ENCODE results near the gene FHIP1B.

Gene FHIP1B

GRCh38 chr11:6225896-6226295 is 8.5 kb downstream of the FHIP1B start:
- Mint-ChIP-seq H3K36me3 (ENCODE audit: low read depth) (peaks cover 17% of the 10 kb centered on the region), H3K9me3 (no peaks in the 10 kb centered on the region), H3K4me3 (no peak overlapping the region), H3K27ac (no peak overlapping the region), H3K27me3 (no peaks in the 10 kb centered on the region), H3K4me1 (peaks cover 34% of the 10 kb centered on the region)
- ATAC-seq (no peak), DNase-seq (no peak)

- H3K36me3 Mint-ChIP-seq (ENCODE audit: low read depth): peaks cover 23% of the 10 kb centered on the region
- no peaks in the 10 kb centered on the region for H3K9me3 Mint-ChIP-seq
- no peak for DNase-seq
- no peak for ATAC-seq
- H3K27ac Mint-ChIP-seq: no peak overlapping the region
- peaks cover 26% of the 10 kb centered on the region for H3K4me1 Mint-ChIP-seq
- no peaks in the 10 kb centered on the region for H3K27me3 Mint-ChIP-seq
- H3K4me3 Mint-ChIP-seq: no peak overlapping the region
Measured at GRCh38 chr11:6225024-6225423, 9.4 kb downstream of the FHIP1B start.

- Mint-ChIP-seq H3K4me3 (no peak overlapping the region), H3K27ac (no peak overlapping the region), H3K27me3 (no peaks in the 10 kb centered on the region), H3K9me3 (no peaks in the 10 kb centered on the region), H3K4me1 (peaks cover 21% of the 10 kb centered on the region), H3K36me3 (ENCODE audit: low read depth) (peaks cover 23% of the 10 kb centered on the region)
- DNase-seq (no peak), ATAC-seq (no peak)
Measured at GRCh38 chr11:6224421-6224820, 10.0 kb downstream of the FHIP1B start.

- no peaks in the 10 kb centered on the region for H3K9me3 Mint-ChIP-seq
- no peak overlapping the region for H3K27ac Mint-ChIP-seq
- no peaks in the 10 kb centered on the region for H3K27me3 Mint-ChIP-seq
- no peak overlapping the region for H3K4me3 Mint-ChIP-seq
- DNase-seq: no peak
- peaks cover 16% of the 10 kb centered on the region for H3K4me1 Mint-ChIP-seq
- ATAC-seq: no peak
- peaks cover 23% of the 10 kb centered on the region for H3K36me3 Mint-ChIP-seq (ENCODE audit: low read depth)
Measured at GRCh38 chr11:6223854-6224253, 10.6 kb downstream of the FHIP1B start.

- Mint-ChIP-seq H3K27ac (no peak overlapping the region), H3K4me1 (peaks cover 1% of the 10 kb centered on the region), H3K36me3 (ENCODE audit: low read depth) (peaks cover 36% of the 10 kb centered on the region), H3K27me3 (no peaks in the 10 kb centered on the region), H3K9me3 (no peaks in the 10 kb centered on the region), H3K4me3 (no peak overlapping the region)
- no peak for ATAC-seq
- DNase-seq: no peak
Measured at GRCh38 chr11:6219359-6219758, 15.1 kb downstream of the FHIP1B start.

- Mint-ChIP-seq H3K36me3 (ENCODE audit: low read depth) (peaks cover 34% of the 10 kb centered on the region), H3K4me1 (peaks cover 1% of the 10 kb centered on the region), H3K27me3 (no peaks in the 10 kb centered on the region), H3K9me3 (no peaks in the 10 kb centered on the region), H3K4me3 (no peak overlapping the region), H3K27ac (no peak overlapping the region)
- ATAC-seq (no peak), DNase-seq (no peak)
Measured at GRCh38 chr11:6217722-6218121, 16.7 kb downstream of the FHIP1B start.

GRCh38 chr11:6216501-6216900 is 17.9 kb downstream of the FHIP1B start:
- Mint-ChIP-seq H3K27ac (no peak overlapping the region), H3K27me3 (no peaks in the 10 kb centered on the region), H3K4me1 (peaks cover 1% of the 10 kb centered on the region), H3K36me3 (ENCODE audit: low read depth) (peaks cover 24% of the 10 kb centered on the region), H3K9me3 (no peaks in the 10 kb centered on the region), H3K4me3 (no peak overlapping the region)
- DNase-seq (no peak), ATAC-seq (no peak)

- Mint-ChIP-seq H3K4me3 (no peak overlapping the region), H3K27me3 (no peaks in the 10 kb centered on the region), H3K27ac (no peak overlapping the region), H3K36me3 (ENCODE audit: low read depth) (peaks cover 17% of the 10 kb centered on the region), H3K4me1 (no peaks in the 10 kb centered on the region), H3K9me3 (no peaks in the 10 kb centered on the region)
- ATAC-seq: no peak
- no peak for DNase-seq
Measured at GRCh38 chr11:6214530-6214929, 19.9 kb downstream of the FHIP1B start.

GRCh38 chr11:6210274-6210955 is 24.0 kb downstream of the FHIP1B start:
- Mint-ChIP-seq H3K4me1 (no peaks in the 10 kb centered on the region), H3K27me3 (no peaks in the 10 kb centered on the region), H3K36me3 (ENCODE audit: low read depth) (peaks cover 8% of the 10 kb centered on the region), H3K4me3 (no peak overlapping the region), H3K27ac (no peak overlapping the region), H3K9me3 (no peaks in the 10 kb centered on the region)
- ATAC-seq: no peak
- no peak for DNase-seq

GRCh38 chr11:6209801-6210200 is 24.6 kb downstream of the FHIP1B start:
- no peak for DNase-seq
- no peaks in the 10 kb centered on the region for H3K4me1 Mint-ChIP-seq
- H3K9me3 Mint-ChIP-seq: no peaks in the 10 kb centered on the region
- ATAC-seq: no peak
- H3K27me3 Mint-ChIP-seq: no peaks in the 10 kb centered on the region
- H3K36me3 Mint-ChIP-seq (ENCODE audit: low read depth): peaks cover 6% of the 10 kb centered on the region
- H3K27ac Mint-ChIP-seq: no peak overlapping the region
- no peak overlapping the region for H3K4me3 Mint-ChIP-seq

GRCh38 chr11:6206456-6207180 is 27.8 kb downstream of the FHIP1B start:
- Mint-ChIP-seq H3K4me3 (no peak overlapping the region), H3K27me3 (no peaks in the 10 kb centered on the region), H3K36me3 (ENCODE audit: low read depth) (peaks cover 9% of the 10 kb centered on the region), H3K9me3 (no peaks in the 10 kb centered on the region), H3K27ac (no peak overlapping the region), H3K4me1 (peaks cover 24% of the 10 kb centered on the region)
- ATAC-seq: no peak
- no peak for DNase-seq

- no peak for ATAC-seq
- Mint-ChIP-seq H3K27ac (no peak within 1 kb of the TSS), H3K4me1 (peaks cover 35% of the 10 kb centered on the region), H3K9me3 (no peaks in the 10 kb centered on the region), H3K4me3 (no peak within 1 kb of the TSS), H3K27me3 (no peaks in the 10 kb centered on the region), H3K36me3 (ENCODE audit: low read depth) (peaks cover 9% of the 10 kb centered on the region)
- no peak for DNase-seq
Measured at GRCh38 chr11:6205366-6205765, 29.1 kb downstream of the FHIP1B start, which contains the start of gene C11orf42. TSS of gene C11orf42 (plus strand) at chr11:6205557. CDS start at chr11:6205616, 59 bp downstream.

- DNase-seq (no peak), ATAC-seq (no peak)
- no peak overlapping the region for H3K27ac Mint-ChIP-seq
Measured at GRCh38 chr11:6204706-6205105, 29.7 kb downstream of the FHIP1B start.

GRCh38 chr11:6203327-6203726 is 31.1 kb downstream of the FHIP1B start:
- H3K36me3 Mint-ChIP-seq (ENCODE audit: low read depth): peaks cover 3% of the 10 kb centered on the region
- no peaks in the 10 kb centered on the region for H3K9me3 Mint-ChIP-seq
- H3K27ac Mint-ChIP-seq: peak overlapping the region; percentile 4
- DNase-seq (no peak), ATAC-seq (peak; percentile 72)
- H3K4me1 Mint-ChIP-seq: peaks cover 35% of the 10 kb centered on the region
- H3K27me3 Mint-ChIP-seq: no peaks in the 10 kb centered on the region
- no peak overlapping the region for H3K4me3 Mint-ChIP-seq

More at GRCh38 chr11:6204706-6205105, 29.7 kb downstream of the FHIP1B start:
- Mint-ChIP-seq H3K4me1 (peaks cover 35% of the 10 kb centered on the region), H3K9me3 (no peaks in the 10 kb centered on the region), H3K27me3 (no peaks in the 10 kb centered on the region), H3K4me3 (no peak overlapping the region), H3K36me3 (ENCODE audit: low read depth) (peaks cover 9% of the 10 kb centered on the region)

GRCh38 chr11:6202041-6202440 is 32.4 kb downstream of the FHIP1B start:
- no peaks in the 10 kb centered on the region for H3K9me3 Mint-ChIP-seq
- peaks cover 3% of the 10 kb centered on the region for H3K36me3 Mint-ChIP-seq (ENCODE audit: low read depth)
- H3K4me3 Mint-ChIP-seq: no peak overlapping the region
- peaks cover 42% of the 10 kb centered on the region for H3K4me1 Mint-ChIP-seq
- H3K27me3 Mint-ChIP-seq: no peaks in the 10 kb centered on the region
- ATAC-seq (no peak), DNase-seq (no peak)
- no peak overlapping the region for H3K27ac Mint-ChIP-seq

All from activated naive CD8-positive, alpha-beta T cell treated with anti-CD3 and anti-CD28 coated beads, Interleukin-2, amount 50 U/mL, for 24 hours (primary cell).